D721Med (cell line): ENCODE results near the gene RALA.

Experiments
- DNase-seq: peaks from one replicate; pipeline ENCODE4 v3.0.0; 2011; ENCODE audit warnings: low spot score; ENCODE audit not compliant: insufficient read length
- FAIRE-seq: peaks from 2 replicates; lab custom pipeline; 2011; peaks lifted over from hg19 to GRCh38; lab: Jason Lieb, UNC
- TF ChIP-seq, protein P1 (sequence below): IDR thresholded peaks from 2 replicates; pipeline ENCODE4 v1.5.1; 2012; ENCODE audit warnings: mild to moderate bottlenecking, control low read depth; ENCODE audit not compliant: insufficient read depth; ENCODE audit errors: missing control alignments

Gene RALA

GRCh38 chr7:39621261-39621660 is 2.1 kb upstream of the RALA start:
- no peak for FAIRE-seq
- DNase-seq = no peak
- TF ChIP-seq, protein P1, sequence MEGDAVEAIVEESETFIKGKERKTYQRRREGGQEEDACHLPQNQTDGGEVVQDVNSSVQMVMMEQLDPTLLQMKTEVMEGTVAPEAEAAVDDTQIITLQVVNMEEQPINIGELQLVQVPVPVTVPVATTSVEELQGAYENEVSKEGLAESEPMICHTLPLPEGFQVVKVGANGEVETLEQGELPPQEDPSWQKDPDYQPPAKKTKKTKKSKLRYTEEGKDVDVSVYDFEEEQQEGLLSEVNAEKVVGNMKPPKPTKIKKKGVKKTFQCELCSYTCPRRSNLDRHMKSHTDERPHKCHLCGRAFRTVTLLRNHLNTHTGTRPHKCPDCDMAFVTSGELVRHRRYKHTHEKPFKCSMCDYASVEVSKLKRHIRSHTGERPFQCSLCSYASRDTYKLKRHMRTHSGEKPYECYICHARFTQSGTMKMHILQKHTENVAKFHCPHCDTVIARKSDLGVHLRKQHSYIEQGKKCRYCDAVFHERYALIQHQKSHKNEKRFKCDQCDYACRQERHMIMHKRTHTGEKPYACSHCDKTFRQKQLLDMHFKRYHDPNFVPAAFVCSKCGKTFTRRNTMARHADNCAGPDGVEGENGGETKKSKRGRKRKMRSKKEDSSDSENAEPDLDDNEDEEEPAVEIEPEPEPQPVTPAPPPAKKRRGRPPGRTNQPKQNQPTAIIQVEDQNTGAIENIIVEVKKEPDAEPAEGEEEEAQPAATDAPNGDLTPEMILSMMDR = no peak

GRCh38 chr7:39621784-39622411 is 1.5 kb upstream of the RALA start:
- TF ChIP-seq, protein P1 = no peak
- no peak for FAIRE-seq
- DNase-seq = no peak

GRCh38 chr7:39622609-39623008 is 763 bp upstream of the RALA start:
- DNase-seq (no peak), FAIRE-seq (no peak)
- TF ChIP-seq, protein P1 = no peak

DNA sequence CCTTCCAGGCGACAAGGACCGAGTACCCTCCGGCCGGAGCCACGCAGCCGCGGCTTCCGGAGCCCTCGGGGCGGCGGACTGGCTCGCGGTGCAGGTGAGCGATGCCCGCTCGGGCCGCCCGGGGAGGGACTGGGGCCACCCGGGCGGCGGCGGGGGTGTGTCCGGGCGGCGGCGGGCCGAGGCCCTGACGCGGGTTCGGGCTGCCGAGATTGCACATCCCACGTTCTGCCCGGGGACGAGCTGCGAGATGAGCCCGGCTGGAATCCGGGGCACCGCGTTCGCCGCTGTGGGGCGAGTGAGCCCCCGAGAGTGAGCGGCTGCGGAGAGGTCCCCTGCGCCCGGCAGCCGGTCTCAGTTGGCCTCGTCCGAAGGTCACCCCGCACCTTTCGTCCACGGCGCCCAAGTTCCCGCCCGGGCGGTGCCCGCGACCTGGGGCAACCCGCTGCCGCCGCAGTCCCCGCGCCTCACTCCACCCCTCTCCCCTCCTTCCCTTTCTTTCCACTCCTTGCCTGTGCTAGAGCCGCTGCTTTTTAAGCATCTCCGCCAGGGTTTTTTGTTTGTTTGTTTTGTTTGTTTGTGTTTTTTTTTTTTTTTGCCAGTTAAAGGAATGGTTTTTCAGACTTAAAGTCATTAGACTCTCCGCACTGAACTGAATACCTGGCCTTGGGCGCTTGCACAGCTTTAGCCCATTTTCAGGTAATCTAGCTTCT is 515 bp downstream of the RALA start:
- DNase-seq (no peak), FAIRE-seq (no peak)
- TF ChIP-seq, protein P1 = no peak

GRCh38 chr7:39624442-39624807 is 1.1 kb downstream of the RALA start:
- TF ChIP-seq, protein P1 = peak; percentile 23
- FAIRE-seq (no peak), DNase-seq (no peak)

- DNase-seq (no peak), FAIRE-seq (no peak)
- TF ChIP-seq, protein P1 = no peak
Measured at GRCh38 chr7:39624935-39625694, 1.7 kb downstream of the RALA start.
